ENCODE data around the gene CAMTA1.

Gene CAMTA1

GRCh38 chr1:7568901-7569524 is 783.8 kb downstream of the CAMTA1 start:
- no peak overlapping the region for H3K4me3 ChIP-seq (ENCODE audit: control insufficient read depth, low read depth, low read length)
- DNase-seq (ENCODE audit: low read depth): no peak
- no peak for TF ChIP-seq CTCF (IDR thresholded peaks at IDR 0.05; ENCODE audit: control insufficient read depth, insufficient read depth, low read depth, low read length, missing control alignments)

- no peak for TF ChIP-seq CTCF (IDR thresholded peaks at IDR 0.05; ENCODE audit: control insufficient read depth, insufficient read depth, low read depth, low read length, missing control alignments)
- no peak for DNase-seq (ENCODE audit: low read depth)
- H3K4me3 ChIP-seq (ENCODE audit: control insufficient read depth, low read depth, low read length): no peak overlapping the region
Measured at GRCh38 chr1:7570311-7570710, 785.1 kb downstream of the CAMTA1 start.

GRCh38 chr1:7572654-7573152 is 787.4 kb downstream of the CAMTA1 start:
- TF ChIP-seq CTCF (IDR thresholded peaks at IDR 0.05; ENCODE audit: control insufficient read depth, insufficient read depth, low read depth, low read length, missing control alignments): no peak
- no peak overlapping the region for H3K4me3 ChIP-seq (ENCODE audit: control insufficient read depth, low read depth, low read length)
- no peak for DNase-seq (ENCODE audit: low read depth)

- DNase-seq (ENCODE audit: low read depth): no peak
- TF ChIP-seq CTCF (IDR thresholded peaks at IDR 0.05; ENCODE audit: control insufficient read depth, insufficient read depth, low read depth, low read length, missing control alignments): no peak
- H3K4me3 ChIP-seq (ENCODE audit: control insufficient read depth, low read depth, low read length): no peak overlapping the region
Measured at GRCh38 chr1:7573481-7573880, 788.2 kb downstream of the CAMTA1 start.

- no peak for TF ChIP-seq CTCF (IDR thresholded peaks at IDR 0.05; ENCODE audit: control insufficient read depth, insufficient read depth, low read depth, low read length, missing control alignments)
- DNase-seq (ENCODE audit: low read depth): no peak
- H3K4me3 ChIP-seq (ENCODE audit: control insufficient read depth, low read depth, low read length): no peak overlapping the region
Measured at GRCh38 chr1:7574121-7575040, 789.1 kb downstream of the CAMTA1 start.

GRCh38 chr1:7575041-7575400 is 789.8 kb downstream of the CAMTA1 start:
- no peak for DNase-seq (ENCODE audit: low read depth)
- TF ChIP-seq CTCF (IDR thresholded peaks at IDR 0.05; ENCODE audit: control insufficient read depth, insufficient read depth, low read depth, low read length, missing control alignments): no peak

More at GRCh38 chr1:7575041-7575400, 789.8 kb downstream of the CAMTA1 start:
- H3K4me3 ChIP-seq (ENCODE audit: control insufficient read depth, low read depth, low read length): no peak overlapping the region

Data from AG09309 (cell line).